Upper lobe of right lung (tissue), 1 donor: ENCODE data around the gene C20orf204. TPM values are rescaled to one million over a fixed set of nuclear protein-coding genes. Genes with fewer than 3 reads are reported as not detected.

Source experiments
- ATAC-seq: fragments of 200-7000 bp; cut with Tn5 transposase; one replicate; pipeline ENCODE4 v1.9.1; 2020; ENCODE audit warnings: mild to moderate bottlenecking, moderate library complexity
- DNase-seq: peaks from one replicate; pipeline ENCODE4 v3.0.0-alpha.2; 2020
- H3K27ac ChIP-seq: fragments of 200-600 bp; one replicate; pipeline ENCODE4 v1.8.0; 2022
- H3K27me3 ChIP-seq: fragments of 200-600 bp; one replicate; pipeline ENCODE4 v1.8.0; 2022; ENCODE audit warnings: mild to moderate bottlenecking
- H3K36me3 ChIP-seq: fragments of 200-600 bp; one replicate; pipeline ENCODE4 v1.8.0; 2022
- H3K4me1 ChIP-seq: fragments of 200-600 bp; one replicate; pipeline ENCODE4 v1.8.0; 2022
- H3K4me3 ChIP-seq: fragments of 200-600 bp; one replicate; pipeline ENCODE4 v1.8.0; 2022; ENCODE audit warnings: mild to moderate bottlenecking
- H3K9me3 ChIP-seq: fragments of 200-600 bp; one replicate; pipeline ENCODE4 v1.8.0; 2022
- intact Hi-C: fragments of 100-400 bp; cut with DNase I; formaldehyde crosslinking; loops from one replicate; pipeline ENCODE4 v1.11.0; 2022
- total RNA-seq: library from RNA; stranded (reverse); fragmentation: NEBNext Ultra II Directional; extraction: Animal tissue kit (Norgen Biotek cat#: 25700); gene quantifications from one replicate; pipeline ENCODE4 v1.2.1, GENCODE V29; 2021
- TF ChIP-seq, protein P1 (sequence below): fragments of 200-600 bp; IDR thresholded peaks from one replicate; pipeline ENCODE4 v1.8.0; 2022; ENCODE audit warnings: antibody characterized with exemption
- donor health status: DM: no; HTN: yes; CAD: no; lungs with severe emphysema.

C20orf204 gene
- total RNA-seq, 1 donor from 2014 or later = 1.9 TPM

- Histone ChIP-seq H3K36me3 (peaks cover 78% of the 10 kb centered on the region), H3K4me1 (no peaks in the 10 kb centered on the region), H3K27ac (no peak overlapping the region), H3K27me3 (no peaks in the 10 kb centered on the region), H3K9me3 (no peaks in the 10 kb centered on the region), H3K4me3 (no peak overlapping the region)
- ATAC-seq (no peak), DNase-seq (no peak)
- TF ChIP-seq, protein P1, sequence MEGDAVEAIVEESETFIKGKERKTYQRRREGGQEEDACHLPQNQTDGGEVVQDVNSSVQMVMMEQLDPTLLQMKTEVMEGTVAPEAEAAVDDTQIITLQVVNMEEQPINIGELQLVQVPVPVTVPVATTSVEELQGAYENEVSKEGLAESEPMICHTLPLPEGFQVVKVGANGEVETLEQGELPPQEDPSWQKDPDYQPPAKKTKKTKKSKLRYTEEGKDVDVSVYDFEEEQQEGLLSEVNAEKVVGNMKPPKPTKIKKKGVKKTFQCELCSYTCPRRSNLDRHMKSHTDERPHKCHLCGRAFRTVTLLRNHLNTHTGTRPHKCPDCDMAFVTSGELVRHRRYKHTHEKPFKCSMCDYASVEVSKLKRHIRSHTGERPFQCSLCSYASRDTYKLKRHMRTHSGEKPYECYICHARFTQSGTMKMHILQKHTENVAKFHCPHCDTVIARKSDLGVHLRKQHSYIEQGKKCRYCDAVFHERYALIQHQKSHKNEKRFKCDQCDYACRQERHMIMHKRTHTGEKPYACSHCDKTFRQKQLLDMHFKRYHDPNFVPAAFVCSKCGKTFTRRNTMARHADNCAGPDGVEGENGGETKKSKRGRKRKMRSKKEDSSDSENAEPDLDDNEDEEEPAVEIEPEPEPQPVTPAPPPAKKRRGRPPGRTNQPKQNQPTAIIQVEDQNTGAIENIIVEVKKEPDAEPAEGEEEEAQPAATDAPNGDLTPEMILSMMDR = no peak
- intact Hi-C loops = no loop called here
Measured at GRCh38 chr20:64015635-64016034, 20.3 kb upstream of the C20orf204 start.

DNA sequence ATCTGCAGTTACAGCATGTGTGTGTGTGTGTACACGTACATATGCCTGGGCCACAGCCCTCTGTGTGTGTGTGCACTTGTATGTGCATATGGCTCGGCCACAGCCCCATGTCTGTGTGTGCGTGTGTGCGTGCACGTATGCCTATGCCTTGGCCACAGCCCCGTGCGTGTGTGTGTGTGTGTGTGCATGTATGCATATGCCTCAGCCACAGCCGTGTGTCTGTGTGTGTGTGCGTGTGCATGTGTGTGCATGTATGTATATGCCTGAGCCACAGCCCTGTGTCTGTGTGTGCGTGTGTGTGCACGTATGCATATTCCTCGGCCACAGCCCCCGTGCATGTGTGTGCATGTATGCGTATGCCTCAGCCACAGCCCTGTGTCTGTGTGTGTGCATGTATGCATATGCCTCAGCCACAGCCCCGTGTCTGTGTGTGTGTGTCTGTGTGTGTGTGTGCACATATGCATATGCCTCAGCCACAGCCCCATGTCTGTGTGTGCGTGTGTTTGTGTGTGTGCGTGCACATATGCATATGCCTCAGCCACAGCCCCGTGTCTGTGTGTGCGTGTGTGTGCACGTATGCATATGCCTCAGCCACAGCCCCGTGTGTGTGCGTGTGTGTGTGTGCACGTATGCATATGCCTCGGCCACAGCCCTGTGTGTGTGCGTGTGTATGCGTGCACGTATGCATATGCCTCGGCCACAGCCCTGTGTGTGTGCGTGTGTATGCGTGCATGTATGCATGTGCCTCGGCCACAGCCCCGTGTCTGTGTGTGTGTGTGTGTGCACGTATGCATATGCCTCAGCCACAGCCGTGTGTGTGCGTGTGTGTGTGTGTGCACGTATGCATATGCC is 14.6 kb upstream of the C20orf204 start:
- no peaks in the 10 kb centered on the region for H3K27me3 ChIP-seq
- H3K27ac ChIP-seq = no peak overlapping the region
- TF ChIP-seq, protein P1 = no peak
- no peak overlapping the region for H3K4me3 ChIP-seq
- H3K9me3 ChIP-seq = no peaks in the 10 kb centered on the region
- intact Hi-C loops = no loop called here
- ATAC-seq (no peak), DNase-seq (no peak)
- H3K36me3 ChIP-seq = peaks cover 76% of the 10 kb centered on the region
- H3K4me1 ChIP-seq = no peaks in the 10 kb centered on the region

- TF ChIP-seq, protein P1 = no peak
- no peak overlapping the region for H3K27ac ChIP-seq
- no peaks in the 10 kb centered on the region for H3K27me3 ChIP-seq
Measured at GRCh38 chr20:64022671-64023360, 13.2 kb upstream of the C20orf204 start.

DNA sequence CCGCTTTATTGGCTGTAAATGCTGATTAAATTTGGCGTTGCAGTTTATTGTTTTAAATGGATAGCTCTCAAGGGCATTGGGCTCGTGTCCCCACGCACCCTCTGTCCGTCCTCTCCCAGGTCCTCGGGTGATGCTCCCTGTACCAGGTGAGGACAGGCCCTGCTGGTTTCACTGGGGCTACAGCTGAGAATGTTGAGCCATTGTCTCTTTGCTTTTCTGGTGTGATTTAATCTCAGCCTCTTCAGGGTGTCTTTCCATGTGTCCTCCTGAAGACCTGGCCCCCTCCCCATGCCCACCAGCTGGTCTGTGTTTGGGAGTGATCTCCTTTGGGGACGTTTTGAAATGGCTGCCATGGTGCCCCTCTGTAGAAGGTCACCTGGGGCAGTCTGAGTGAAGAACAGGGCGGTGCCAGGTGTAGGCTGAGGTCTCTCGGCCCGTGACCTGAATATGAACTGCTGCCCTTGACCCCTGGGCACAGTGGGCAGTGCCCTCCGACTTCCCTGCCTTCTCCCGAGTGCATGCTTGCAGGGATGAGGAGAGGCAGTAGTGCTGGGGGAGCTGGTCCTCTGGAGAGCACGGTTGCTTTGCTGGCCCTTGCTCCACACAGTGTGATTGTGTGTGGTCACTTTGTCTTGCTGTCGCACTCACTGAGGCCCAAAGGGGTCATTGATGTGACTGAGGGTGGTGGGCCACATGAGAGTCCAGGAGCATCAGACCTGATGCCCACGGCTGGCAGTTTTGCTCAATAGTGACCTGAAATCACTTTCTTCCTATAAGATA is 12.4 kb upstream of the C20orf204 start:
- Histone ChIP-seq H3K4me1 (no peaks in the 10 kb centered on the region), H3K27ac (no peak overlapping the region), H3K27me3 (no peaks in the 10 kb centered on the region), H3K4me3 (no peak overlapping the region), H3K9me3 (no peaks in the 10 kb centered on the region), H3K36me3 (peaks cover 77% of the 10 kb centered on the region)
- no peak for ATAC-seq
- DNase-seq = no peak
- TF ChIP-seq, protein P1 = no peak
- intact Hi-C loops = no loop called here

More at GRCh38 chr20:64022671-64023360, 13.2 kb upstream of the C20orf204 start:
- H3K4me3 ChIP-seq = no peak overlapping the region
- ATAC-seq = no peak
- no peaks in the 10 kb centered on the region for H3K9me3 ChIP-seq
- intact Hi-C loops = no loop called here
- no peaks in the 10 kb centered on the region for H3K4me1 ChIP-seq
- H3K36me3 ChIP-seq = peaks cover 77% of the 10 kb centered on the region
- no peak for DNase-seq

DNA sequence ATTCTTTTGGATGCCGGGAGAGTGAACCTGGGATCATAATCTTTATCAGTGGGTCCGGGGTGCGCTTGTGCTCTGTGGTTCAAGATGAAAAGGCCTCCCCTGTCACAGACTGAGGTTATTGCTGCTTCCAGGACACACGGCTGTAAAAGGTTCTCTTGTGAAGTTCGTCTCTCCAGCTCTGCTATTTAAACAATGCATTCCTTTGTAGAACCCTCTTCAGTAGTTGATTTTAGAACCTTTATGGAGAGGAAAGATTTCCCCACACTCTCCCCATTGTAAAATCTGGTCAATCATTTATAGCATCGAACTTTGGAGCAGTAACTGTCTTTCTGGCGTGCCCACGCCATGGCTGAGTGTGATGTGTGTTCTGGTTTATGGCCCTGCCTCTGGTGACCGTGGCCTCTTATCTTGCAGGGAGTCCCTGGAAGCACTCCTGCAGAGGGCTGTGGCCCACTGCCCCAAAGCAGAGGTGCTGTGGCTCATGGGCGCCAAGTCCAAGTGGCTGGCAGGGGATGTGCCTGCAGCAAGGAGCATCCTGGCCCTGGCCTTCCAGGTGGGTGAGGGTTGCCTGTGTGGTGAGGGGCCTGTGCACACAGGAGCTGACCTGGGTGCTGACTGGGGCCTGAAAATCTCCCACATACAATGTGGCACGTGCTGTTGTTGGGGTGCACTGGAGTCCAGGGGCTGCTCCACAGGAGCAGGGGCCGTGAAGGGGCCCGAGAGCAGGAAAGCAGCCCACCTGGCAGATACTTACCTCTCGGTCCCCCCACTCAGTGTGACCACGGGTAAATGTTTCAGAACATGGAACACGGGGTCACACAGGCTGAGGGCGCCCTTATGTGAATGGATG is 11.6 kb upstream of the C20orf204 start:
- no peaks in the 10 kb centered on the region for H3K4me1 ChIP-seq
- intact Hi-C loops = no loop called here

More for the DNA sequence above, 11.6 kb upstream of the C20orf204 start:
- H3K36me3 ChIP-seq = peaks cover 77% of the 10 kb centered on the region
- no peak for DNase-seq
- no peak for ATAC-seq
- no peak overlapping the region for H3K4me3 ChIP-seq
- no peaks in the 10 kb centered on the region for H3K27me3 ChIP-seq
- no peak overlapping the region for H3K27ac ChIP-seq
- no peaks in the 10 kb centered on the region for H3K9me3 ChIP-seq
- TF ChIP-seq, protein P1 = no peak
